Measurements from ENCODE around the gene UBE2E2.

The UBE2E2 gene

DNA sequence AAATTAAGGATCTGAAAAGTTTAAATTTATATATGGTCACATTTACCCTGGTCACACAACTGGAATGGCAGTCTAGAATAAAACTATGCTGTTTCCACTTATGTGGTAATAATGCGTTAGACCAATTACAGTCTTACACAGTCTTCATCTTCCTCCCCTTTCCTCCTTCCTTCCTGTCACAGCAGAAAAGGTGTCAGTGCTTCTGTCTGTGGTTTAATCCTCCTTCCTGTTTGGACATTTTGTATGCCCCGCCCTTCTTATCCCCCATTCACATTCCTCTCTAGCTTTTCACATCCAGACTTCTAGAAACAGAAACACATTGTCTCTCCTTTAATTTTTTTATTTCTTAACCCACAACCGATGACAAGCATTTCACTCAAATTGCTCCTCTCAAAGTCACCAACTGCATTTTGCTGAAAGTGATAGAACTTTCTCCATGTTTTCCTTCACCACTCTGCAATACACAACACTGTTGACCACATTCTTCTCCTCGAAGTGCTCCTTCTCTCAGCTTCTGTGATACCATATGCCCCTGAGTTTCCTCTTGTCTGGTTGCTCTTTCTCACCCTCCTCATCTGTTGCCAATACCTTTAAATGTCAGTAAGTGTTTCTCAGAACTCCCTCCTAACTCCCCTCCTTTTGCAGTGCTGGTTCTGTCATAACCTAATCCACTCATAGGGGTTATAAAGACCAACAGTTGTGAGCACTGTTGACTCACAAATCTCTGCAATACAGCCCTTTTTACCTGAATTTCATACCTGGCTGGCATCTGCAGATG lies 271.6 kb downstream of the UBE2E2 start:
- TF ChIP-seq, protein P1, sequence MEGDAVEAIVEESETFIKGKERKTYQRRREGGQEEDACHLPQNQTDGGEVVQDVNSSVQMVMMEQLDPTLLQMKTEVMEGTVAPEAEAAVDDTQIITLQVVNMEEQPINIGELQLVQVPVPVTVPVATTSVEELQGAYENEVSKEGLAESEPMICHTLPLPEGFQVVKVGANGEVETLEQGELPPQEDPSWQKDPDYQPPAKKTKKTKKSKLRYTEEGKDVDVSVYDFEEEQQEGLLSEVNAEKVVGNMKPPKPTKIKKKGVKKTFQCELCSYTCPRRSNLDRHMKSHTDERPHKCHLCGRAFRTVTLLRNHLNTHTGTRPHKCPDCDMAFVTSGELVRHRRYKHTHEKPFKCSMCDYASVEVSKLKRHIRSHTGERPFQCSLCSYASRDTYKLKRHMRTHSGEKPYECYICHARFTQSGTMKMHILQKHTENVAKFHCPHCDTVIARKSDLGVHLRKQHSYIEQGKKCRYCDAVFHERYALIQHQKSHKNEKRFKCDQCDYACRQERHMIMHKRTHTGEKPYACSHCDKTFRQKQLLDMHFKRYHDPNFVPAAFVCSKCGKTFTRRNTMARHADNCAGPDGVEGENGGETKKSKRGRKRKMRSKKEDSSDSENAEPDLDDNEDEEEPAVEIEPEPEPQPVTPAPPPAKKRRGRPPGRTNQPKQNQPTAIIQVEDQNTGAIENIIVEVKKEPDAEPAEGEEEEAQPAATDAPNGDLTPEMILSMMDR (IDR thresholded peaks at IDR 0.05; ENCODE audit: low read depth, low read length, missing control alignments): no peak
- no peak overlapping the region for H3K4me3 ChIP-seq (ENCODE audit: low read depth, low read length)
- no peak for DNase-seq (ENCODE audit: low read depth)

DNA sequence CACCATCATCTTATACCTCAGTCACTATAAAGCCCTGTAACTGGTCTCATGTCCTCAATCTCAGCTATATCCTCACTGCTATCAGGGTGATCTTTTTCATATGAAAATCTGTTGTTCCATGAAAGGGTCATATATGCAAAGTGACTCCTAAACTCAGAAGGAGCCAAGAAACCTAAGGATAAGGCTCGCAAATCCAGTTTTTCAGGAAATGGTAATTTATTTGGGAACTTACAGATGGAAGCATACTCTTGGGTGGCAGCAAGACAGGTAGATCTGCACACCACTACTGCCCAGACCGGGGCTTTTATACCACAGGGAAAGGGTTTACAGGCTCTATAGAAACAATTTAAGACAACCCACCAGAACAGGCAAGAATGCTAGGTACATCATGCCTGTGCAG lies 272.3 kb downstream of the UBE2E2 start:
- H3K4me3 ChIP-seq (ENCODE audit: low read depth, low read length): no peak overlapping the region
- TF ChIP-seq, protein P1 (IDR thresholded peaks at IDR 0.05; ENCODE audit: low read depth, low read length, missing control alignments): no peak

DNA sequence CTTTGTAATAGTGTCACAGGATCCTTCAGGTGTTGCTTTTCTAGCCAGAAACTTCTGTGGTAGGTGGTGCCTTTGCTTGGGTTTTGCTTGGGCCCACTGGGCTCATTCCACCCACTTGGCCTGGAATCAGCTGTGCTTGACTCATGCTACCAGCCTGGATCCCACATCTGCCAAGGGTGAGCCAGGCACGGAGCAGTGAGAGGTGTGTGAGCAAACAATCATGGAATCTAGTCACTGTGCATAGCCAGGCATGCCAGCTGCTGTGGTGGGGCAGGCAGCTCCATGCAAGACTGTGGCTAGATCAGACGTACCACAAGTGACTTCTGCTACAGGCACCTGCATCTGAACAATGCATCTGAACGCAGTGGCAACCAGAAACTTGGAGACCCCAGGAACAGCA lies 275.9 kb downstream of the UBE2E2 start:
- DNase-seq (ENCODE audit: low read depth): no peak
- TF ChIP-seq, protein P1 (IDR thresholded peaks at IDR 0.05; ENCODE audit: low read depth, low read length, missing control alignments): no peak
- no peak overlapping the region for H3K4me3 ChIP-seq (ENCODE audit: low read depth, low read length)

More for the DNA sequence above, 272.3 kb downstream of the UBE2E2 start:
- DNase-seq (ENCODE audit: low read depth): no peak

DNA sequence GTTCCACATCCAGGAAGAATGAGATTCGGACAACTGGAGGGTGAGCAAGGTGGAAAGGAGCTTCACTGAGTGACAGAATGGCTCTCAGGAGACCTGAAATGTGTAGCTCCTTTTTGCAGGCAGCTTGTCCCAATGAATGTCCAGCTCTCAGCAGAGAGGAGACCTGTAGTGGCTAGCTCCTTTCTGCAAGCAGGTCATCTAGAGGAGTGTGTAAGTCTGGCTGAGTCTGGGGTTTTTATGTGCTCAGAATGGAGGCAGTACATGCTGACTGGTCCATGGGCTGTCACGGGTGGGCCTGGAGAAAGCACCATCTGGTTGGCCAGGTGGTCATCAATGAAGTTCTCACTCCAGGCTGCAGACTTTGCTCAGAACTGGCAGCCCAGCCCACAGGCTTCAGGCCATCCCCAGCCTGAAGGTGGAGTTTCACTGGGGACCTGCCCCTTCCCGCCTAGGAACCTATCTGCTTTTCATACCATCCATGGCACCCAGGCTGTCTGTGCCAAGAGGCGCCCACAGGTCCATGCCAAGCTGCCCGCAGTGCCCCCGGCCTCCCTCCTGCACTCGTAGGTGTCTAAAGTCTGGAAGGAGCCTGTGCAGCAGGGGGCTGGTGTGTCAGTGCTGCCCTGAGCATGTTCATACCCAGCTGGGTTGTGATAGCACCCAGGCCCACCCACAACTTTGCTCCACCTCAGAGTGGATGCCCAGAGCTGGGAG lies 276.6 kb downstream of the UBE2E2 start:
- TF ChIP-seq, protein P1 (IDR thresholded peaks at IDR 0.05; ENCODE audit: low read depth, low read length, missing control alignments): no peak
- DNase-seq (ENCODE audit: low read depth): no peak
- H3K4me3 ChIP-seq (ENCODE audit: low read depth, low read length): no peak overlapping the region

DNA sequence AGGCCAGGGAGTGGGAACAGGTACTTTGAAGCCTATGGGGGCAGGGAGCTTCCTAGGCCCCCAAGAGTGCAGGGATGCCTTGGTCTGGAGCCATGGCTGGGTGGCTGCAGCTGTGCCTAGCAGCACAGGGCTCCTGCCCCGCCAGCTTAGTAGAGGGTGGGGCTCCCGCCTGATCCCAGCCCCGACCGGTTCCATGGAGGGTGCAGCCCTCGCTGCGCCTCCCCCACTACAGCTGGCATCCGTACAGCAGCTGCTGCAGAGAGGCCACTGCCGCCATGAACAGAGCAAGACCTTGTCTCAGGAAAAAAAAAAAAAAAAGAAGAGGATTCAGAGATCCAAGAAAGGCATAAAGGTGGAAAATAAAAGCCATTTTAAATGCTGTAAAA lies 277.2 kb downstream of the UBE2E2 start:
- DNase-seq (ENCODE audit: low read depth): no peak
- TF ChIP-seq, protein P1 (IDR thresholded peaks at IDR 0.05; ENCODE audit: low read depth, low read length, missing control alignments): no peak
- no peak overlapping the region for H3K4me3 ChIP-seq (ENCODE audit: low read depth, low read length)

DNA sequence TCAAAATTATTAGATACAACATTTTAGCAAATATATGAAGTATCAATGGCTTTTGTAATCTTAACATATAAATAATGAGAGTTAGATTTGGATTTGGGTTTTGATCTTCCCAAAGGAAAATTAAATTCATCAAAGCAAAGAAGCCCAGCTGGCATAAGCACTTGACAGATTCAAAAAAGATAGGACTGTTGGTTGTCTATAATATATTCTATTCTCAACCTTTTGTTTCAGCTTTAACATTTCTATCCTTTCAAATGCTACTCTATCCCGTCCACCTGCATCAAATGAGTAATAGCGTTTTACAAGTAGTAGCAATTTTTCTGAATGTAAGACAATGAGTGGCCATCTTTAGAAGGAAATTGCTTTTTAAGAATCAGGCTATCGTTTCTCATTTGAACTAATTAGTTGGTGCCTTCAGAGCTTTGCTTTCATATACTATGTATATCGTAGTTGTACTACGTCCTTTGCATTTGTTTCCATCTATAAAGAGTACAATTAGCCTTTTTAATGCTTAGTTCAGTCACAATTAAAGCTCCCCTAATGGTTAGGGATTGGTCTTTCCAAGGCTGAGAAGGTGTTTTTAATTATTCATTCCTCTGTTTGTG lies 278.0 kb downstream of the UBE2E2 start:
- H3K4me3 ChIP-seq (ENCODE audit: low read depth, low read length): no peak overlapping the region
- TF ChIP-seq, protein P1 (IDR thresholded peaks at IDR 0.05; ENCODE audit: low read depth, low read length, missing control alignments): no peak
- DNase-seq (ENCODE audit: low read depth): no peak
